NCI-H510A treated with DMSO at 0.1 percent for 48 hours (cell line): ENCODE results near the gene STK39.

Experiments
- DNase-seq: peaks from one replicate; lab custom pipeline; 2025; lab: John Stamatoyannopoulos, UW

STK39 gene

DNA sequence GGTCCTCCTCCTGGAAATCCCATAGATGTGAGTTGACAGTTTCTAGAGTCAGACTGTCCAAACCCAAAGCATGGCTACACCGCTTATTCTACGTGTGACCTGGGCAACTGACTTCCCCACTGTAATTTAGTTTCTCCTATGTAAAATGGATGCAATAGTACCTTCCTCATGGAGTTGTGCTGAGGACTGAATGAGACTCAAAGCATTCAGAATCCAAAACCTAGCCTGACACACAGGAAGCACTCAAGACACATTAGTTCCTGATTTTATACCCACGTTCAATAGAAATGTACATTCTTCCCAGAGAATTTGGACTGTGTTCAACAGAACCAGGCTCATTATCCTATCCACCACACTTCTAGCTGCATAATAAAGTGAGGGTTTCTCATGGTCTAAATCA, 88.8 kb downstream of the STK39 start:
- DNase-seq, result no peak

DNA sequence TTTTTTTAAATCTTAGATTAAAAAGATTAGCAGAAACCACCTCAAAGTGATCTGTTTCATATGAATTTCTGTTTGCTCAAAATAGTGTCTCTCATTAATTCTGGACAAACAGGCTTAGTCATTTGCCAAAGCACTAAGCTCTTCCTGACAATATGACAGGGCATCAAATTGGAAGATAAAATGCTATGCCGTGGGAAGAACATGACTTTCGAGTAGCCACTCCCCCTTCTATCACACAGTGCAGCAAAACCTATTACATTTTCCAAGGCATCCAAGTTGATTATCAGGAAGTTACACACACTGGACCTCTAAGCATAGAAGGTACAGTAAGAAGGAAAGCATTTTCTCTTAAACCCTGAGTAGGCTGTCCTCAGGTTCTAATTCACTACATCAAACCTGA, 89.5 kb downstream of the STK39 start:
- no peak for DNase-seq

DNA sequence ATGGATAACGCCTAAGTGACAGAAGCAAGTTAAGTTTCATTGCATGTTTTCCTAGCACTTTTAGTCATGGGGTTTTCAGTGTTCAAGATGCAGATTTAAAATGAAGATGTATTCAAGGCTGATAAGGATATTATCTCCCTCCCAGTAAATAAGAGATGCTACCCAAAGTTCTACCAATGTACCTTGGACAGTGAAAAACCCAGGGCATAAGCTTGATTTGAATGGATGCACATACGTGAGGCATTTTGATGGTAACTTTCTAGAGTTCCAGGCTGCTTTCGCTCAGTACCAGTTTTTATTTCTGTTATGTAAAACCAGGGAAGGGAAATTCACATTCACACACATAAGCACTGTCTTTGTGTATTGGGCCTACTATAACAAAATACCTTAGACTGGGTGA, 90.3 kb downstream of the STK39 start:
- DNase-seq, result no peak

DNA sequence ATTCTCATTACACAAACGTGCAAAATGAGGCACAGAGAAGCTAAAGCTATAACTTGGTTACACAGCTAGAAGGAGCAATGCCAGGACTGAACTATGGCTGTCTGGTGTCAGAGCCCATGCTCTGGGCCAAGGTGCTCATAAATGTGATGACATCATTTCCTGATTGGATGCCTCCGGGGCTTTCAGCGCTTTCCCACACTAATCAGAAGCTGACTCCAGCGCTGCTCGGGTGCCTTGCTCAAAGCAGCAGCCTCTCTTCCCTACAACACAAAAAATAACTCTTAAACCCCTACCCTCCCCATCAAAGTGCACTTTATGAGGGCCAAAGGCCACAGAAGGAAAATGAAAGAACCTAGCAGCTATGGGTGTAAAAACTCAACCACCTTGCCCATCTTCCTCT, 90.7 kb downstream of the STK39 start:
- DNase-seq, result no peak

DNA sequence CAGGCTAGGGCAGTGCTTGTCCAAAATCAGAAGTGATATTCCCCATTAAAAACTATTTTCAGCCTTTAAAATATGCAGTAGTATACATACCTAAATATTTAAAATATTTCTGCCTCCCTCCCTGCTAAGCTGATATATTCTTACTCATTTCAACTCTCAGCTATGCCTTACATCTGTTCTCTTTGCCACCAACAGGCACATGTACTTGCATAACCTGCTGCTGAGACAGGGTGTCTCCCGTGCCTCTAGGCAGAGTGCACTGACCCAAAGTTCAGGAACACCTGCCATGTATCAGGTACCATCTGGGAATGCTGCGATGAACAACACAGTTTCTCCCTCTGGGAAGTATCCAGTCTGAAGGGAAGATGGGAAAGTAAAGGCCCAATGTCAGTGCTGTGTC, 91.7 kb downstream of the STK39 start:
- no peak for DNase-seq

DNA sequence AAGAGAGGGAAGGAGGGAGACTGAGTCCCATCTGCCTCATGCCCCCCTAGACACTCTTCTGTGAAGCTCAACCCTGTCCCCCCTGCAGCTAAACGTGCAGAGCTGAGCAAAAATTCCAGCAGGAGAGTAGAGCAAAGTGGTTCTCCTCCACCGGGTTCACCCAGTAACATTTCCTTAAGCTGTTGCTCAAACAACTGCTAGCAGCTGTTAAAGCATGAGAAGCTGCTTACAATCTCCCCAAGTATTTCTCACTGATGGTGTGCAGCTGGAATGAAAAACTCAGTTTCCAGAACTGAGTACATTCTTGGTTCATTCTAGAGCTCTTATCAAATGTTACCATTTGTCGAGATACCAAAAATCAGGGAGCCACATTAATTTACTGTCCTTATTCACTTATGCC, 92.3 kb downstream of the STK39 start:
- DNase-seq, result no peak

DNA sequence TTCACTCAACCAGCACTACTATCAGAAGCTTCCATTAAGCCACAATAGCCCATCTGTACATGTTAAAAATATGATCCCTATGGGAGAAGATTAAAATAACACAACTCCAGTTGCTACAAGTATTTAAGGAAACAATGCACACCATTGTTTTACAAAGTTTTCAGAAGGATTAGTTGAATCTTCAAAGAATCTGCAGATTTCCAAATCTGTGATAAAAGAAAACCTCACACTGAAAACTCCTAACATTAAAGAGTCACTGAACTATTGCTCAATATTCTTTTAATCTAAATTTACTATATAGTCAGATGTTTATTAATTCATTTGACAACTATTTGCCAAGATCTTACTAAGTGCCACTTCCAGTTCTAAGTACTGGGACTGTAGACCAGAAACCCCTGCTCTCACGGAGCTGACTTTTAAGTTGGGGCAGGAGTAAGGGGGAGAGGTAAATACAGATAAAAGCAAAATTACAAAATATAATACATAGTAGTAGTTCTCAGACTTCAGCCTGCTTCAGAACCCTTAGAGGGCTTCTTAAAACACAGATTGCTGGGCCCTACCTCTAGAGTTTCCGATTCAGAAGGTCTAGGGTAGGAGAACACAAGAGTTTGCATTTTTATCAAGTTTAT, 94.4 kb downstream of the STK39 start:
- no peak for DNase-seq

DNA sequence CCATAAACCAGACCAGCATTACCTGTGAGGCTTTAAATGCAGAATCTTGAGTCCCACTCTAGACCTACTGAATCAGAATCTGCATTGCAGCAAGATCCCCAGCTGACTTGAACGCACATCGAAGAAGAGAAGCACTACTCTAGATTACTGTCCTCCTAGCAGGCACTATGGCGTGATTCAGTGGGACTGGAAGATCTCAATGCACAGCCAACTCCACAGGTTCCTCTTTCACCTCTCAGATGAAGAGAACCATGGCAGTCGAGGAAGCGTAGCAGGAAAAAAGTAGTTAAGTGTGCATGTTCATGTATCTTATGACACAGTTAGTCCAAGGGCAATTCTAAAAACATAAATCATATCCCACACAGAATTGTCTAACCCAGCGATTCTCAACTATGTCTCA, 97.4 kb downstream of the STK39 start:
- DNase-seq, result no peak

DNA sequence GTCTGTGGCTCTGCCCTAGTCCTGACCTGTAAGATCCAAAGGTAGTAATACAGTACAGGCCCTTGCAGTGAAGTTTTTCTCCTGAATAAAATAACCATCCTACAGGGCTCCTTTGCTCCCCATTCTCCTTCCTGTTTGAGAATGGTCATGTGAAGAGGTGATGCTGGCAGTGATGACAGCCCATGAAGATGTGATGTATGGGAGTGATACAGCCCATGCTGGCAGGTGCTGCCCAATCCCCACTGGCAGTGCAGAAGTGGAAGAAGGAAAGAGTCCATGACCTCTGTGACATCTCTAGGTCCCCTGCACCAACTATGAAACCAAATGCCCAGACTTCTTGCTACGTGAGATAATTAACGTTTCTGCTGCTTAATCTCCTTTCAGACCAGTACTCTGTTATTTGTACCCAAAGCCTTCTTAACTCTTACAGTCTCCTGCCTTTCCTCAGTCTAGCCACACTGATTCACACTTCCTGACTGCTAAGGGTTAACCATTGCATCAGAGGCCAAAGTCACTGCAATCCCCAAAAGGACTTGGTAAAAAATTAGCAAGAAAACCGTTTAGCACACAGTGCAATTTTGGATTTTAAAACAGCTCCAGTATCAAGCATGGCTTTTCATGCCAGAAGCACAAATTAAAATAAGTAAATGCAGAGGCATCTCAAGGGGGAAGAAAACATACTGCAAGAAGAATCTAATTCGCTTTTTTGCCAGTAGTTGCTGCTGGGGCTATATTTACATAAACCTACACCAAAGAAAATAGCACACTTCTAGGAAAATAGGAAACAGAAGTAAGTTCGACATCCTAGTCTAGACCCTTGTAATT, 98.0 kb downstream of the STK39 start:
- DNase-seq, result no peak

DNA sequence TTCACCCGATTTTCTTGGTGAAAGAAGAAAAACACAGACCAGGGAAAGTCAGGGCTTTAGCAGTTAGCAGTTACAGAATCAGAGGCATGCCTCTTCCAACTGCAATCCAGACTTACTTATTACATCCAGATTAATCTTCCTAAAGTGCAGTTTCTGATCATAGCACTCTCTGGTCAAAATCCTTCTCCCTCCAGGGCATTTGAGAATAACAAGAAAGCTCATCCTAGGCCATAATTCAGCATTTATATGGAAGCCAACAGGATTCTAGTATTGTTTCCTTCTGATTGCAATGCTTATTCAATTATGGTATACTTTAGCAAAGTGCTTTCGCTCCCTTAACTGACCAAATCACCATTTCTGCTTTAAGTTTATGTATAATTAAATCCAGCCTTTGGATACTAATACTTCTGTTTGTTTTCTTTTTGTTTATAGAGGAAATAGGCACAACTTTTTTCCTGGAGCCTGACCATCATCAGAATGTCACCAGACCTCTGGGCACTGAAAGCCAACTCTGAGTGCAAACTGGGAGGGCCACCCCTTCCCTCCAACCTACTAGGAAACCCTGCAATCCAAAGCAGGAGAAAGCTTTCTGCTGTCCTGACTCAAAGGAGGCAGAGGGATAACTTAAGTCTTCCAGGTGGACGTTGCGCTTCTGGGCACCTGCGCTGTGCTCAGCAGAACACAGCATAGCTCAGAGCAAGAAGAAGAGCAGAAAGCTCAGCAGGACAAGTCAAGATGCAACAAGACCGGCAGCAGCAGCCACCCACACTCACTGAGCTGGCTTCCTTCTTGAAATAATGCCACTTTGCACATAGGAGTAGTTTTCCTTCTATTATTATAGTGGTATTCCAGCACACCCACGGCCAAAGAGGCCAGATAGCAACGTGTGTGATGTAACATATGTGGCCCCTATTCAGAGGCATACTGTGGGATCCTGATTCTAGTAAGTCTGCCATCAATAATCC, 99.3 kb downstream of the STK39 start:
- DNase-seq, result no peak

DNA sequence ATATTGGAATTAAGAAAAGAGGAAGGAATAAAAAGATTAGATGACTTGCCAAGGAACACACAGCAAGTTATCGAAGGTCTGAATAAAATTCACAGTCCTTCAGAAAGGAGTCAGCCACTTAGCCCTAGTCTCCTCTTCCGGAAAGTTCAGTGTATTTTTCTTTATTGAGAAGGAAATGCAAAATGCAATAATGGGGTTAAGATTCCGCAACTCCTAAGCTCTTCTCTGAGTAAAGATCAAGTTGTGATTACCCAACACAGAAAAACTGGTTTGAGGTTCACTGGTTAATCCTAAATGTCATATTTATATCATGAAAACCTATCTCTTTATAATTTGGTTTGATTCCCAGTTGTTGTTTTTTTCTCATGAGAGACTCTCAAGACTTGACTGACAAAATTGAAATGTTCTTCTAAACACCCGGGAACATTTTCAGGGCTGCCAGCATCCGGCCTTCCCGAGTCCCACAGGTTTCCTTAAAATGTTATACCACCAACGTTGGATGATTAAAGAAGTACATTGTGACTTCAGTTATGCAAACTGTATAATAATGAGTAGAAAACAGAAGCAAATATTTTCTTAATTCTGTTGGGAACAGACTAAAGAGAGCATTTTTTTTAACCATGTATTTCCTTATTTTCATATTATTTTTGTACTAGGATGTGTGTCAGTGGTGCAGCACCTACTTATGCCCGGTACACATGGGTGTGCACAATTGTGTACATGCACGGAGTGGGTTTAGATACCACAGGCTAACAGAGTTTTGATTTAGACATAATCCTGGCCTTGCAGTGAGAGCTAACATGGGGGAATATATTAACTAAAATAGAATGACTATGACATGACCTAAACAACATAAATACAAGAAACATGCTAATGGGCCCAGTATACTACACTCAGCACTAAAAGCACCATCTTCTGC, 100.2 kb downstream of the STK39 start:
- no peak for DNase-seq

DNA sequence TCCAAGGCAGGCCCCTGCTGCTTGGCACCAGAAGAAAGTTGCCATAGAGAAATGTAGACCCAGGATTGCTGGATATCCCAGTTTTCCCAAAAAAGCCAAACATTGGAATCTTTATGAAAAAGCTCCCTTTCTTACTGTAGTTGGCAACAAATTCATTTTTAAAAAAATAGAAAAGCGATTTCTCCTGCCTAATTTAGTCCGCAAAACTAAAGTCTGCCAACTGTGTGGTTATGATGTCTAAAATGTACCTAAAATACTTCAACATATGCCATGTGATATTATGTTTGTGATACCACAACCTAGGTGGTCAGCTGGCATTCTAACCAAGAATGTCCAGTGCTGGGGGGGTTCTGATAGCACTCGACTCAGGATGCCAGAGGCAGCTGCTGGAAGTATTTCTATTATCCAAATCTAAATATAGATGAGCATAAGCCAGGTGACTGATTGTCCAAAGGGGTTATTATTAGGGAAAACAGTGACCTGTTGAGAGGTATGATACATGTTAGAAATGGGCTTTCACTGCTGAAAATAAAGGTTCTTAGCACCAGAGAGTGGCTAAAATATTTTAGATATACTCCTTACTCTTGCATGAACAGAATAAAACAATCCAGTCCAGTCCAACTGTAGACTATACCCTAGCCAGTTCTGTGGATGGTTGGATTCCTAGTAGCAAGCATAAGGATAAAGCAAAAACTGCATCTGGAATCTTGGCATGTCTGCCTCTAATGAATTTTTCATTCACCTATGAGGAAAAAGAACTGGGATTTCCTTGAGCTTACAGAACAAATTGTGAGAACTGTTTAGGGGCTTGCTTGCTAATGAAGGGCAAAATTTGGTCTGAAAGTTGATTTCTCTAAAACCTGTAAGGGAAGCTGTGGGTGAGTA, 101.7 kb downstream of the STK39 start:
- no peak for DNase-seq

DNA sequence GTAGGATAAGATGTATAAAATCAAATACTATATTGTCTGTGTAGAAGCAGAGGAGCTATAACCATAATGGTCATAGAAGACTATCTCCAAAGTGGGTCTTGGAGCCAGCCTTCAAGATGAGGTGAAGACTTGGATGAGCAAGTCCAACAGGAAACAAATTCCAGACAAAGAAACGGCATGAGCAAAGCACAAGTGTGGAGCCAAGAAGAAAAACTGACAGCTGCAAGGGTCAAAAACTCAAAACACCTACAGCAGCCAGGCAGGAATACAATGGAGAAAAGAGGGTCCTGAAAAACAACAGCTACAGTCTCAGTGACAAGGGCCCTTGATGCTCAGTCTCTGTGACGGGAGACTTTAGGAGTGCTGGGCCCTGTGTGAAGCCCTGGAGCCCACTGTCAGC, 102.4 kb downstream of the STK39 start:
- no peak for DNase-seq

DNA sequence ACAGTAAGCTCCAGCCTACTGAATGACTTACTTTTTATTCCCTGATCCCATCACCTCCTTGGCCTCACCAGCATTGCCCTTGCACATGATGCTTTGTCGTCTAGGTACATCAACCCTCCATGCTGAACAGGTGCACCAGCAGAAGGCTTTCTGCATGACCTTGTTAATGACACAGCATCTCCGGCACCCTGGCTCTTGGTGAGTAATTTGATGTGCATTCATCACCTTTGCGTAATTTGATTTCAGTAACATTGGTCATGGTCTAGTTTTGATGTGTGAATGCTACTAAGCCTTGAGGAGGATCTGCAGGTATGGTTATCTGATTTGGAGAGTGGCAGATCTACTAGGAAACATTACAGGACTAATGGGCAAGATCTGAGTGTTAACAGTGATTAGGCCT, 103.6 kb downstream of the STK39 start:
- no peak for DNase-seq

DNA sequence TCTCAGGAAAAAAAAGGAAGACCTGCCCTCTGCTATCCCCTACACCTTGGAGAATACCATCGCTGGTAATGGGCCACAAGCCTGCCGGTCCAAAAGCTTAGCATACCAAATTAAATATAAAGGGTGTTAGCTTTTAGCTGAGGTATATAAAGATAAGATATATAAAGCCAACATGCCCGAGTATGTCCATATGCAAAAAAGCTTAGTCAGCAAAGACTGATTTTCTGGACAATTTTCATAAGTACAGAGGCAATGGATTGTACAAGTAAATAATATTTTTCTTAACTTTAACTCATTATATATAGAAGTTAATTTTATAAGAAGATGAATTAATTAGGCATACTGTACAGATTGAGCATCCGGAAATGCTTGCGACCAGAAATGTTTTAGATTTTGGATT, 106.5 kb downstream of the STK39 start:
- no peak for DNase-seq

DNA sequence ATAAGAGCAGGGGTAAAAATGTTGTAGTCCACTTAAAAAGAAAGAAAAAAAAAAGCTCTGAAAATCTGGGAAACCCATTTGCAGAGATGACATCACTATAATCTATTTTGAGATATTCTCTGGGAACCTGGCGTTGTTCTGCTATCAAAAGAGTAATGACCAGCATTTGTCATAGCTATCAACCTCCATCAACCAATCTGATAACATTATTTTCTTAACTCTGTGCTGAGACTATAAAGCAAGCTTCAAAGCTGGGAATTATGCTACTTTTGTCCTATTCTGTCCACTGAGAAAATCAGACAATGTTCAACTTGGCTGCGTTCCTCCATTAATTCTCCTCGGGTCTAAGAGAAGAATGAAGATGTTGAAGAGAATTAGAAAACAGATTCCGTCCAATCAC, 107.5 kb downstream of the STK39 start:
- no peak for DNase-seq

DNA sequence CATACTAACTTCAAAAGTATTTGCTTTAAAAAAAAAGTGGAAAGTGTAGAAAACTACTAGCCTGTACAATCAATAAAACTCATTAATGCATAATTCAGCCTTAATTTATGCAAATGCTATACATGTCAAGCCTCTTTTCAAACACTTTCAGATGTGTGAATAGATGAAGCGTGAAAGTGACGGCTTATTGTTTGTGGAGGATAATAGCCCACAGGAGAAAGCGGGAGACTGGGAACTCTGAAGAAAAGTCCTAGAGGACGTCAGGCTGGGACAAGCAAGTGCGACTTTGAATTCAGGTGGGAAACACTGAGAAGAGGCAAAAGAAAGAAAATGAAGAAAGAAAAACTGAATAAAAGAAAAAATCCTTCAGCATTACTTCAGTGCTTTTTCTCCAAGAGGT, 108.5 kb downstream of the STK39 start:
- DNase-seq, result no peak

DNA sequence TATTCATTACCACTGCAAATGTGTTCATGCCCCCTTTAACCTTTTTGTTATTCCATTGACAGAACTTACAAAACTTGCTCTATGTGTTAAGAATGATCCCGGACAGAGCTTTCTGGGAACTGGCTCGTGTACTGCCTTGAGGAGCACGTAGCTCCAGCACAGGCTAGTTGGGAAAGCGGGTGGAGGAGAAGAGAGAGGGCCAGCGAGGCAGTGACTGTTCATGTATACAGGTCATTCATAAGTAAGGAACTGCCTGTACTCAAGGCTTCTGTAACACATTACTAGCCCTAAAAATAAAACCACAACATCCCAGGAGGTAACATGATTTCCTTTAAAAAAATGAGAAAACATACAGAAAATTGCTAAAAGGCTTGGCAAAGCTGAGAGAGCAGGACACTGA, 109.0 kb downstream of the STK39 start:
- DNase-seq, result peak; percentile 45

DNA sequence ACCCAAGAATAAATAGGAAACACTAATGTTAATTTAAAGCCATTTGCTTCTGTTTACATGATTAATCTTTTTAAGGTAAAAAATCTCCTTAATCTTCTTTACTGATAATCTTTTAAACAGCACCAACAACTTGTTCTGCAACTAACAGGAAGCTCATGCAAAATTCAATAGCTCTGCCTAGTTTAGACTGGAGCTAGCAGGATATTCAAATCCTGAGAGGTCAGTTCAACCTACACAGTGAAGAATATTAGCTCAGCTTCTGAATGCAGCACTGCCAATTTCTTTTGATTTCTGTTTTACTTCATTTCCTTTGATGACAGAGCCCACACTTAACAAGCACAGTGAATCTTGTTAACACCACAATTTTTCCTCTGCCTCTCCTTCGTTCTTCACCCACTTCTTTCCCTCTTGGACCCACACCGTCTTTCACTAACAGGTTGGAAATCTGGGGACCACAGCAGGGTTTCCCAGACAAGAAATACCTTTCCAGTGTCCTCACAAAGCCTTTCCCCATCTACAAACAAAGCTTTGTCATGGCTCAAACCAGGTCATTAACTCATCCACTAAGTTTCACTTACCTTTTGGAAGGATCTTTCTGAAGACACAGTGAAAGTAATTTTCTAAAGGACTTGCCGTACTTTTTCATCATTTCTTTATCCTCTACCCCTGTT, 109.8 kb downstream of the STK39 start:
- DNase-seq, result no peak

DNA sequence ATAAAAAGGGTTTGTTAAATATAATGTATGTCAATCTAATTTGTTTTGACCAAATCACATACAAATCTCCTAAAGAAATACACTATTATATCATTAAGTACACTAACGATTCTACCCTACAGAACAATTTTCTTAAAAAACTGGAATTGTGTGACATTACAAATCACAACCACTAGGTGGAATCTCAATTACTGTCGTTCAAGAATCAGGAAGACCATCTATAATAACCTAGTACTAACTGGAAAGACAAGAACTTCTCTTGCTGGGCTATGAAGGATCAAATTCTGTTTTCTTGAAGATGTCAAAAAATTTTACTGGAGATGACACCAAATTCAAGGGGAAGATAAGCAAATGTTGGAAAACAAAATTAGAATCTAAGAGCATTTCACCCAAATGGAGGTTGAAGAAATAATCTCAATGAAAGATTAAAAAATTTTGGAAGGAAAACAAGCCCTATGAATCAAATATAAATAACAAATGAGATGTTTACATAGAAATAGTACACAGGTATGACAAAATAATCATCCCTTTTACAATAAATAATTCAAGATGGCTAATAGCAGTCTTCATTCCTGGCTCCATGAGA, 110.9 kb downstream of the STK39 start:
- DNase-seq, result peak; percentile 20
